Neural progenitor cell (in vitro differentiated cells): ENCODE results near the gene SH3GL2. TPM values are rescaled to one million over a fixed set of nuclear protein-coding genes. Genes with fewer than 3 reads are reported as not detected.
"Not testable (repeated sequence)": the region's sequence is repeated elsewhere in the genome, so short reads cannot be mapped to it uniquely, and the experiment has no call there.

Source experiments
- DNase-seq: peaks from one replicate; pipeline ENCODE4 v3.0.0-alpha.2; 2016; ENCODE audit warnings: low spot score
- H2AFZ ChIP-seq: fragments of 200-600 bp; sonication (generic); replicated peaks from 2 replicates; pipeline ENCODE4 v1.6.1; 2016; ENCODE audit warnings: antibody characterized with exemption
- H3F3A ChIP-seq: fragments of 200-600 bp; sonication (generic); 2 replicates; pipeline ENCODE4 v1.6.1; 2016; ENCODE audit warnings: antibody characterized with exemption, low read depth
- H3K27ac ChIP-seq: fragments of 200-600 bp; sonication (generic); 2 replicates; pipeline ENCODE4 v1.5.1; 2016; ENCODE audit warnings: mild to moderate bottlenecking
- H3K27me3 ChIP-seq: fragments of 200-600 bp; sonication (generic); 2 replicates; pipeline ENCODE4 v1.6.1; 2016; ENCODE audit warnings: mild to moderate bottlenecking, moderate library complexity
- H3K36me3 ChIP-seq: fragments of 200-600 bp; sonication (generic); 2 replicates; pipeline ENCODE4 v1.5.1; 2016
- H3K4me1 ChIP-seq: fragments of 200-600 bp; sonication (generic); 2 replicates; pipeline ENCODE4 v1.6.1; 2016; ENCODE audit warnings: mixed run types
- H3K4me2 ChIP-seq: fragments of 200-600 bp; sonication (generic); 2 replicates; pipeline ENCODE4 v1.6.1; 2016
- H3K4me3 ChIP-seq: fragments of 200-600 bp; sonication (generic); 2 replicates; pipeline ENCODE4 v1.5.1; 2016
- H3K79me2 ChIP-seq: fragments of 200-600 bp; sonication (generic); 2 replicates; pipeline ENCODE4 v1.6.1; 2016; ENCODE audit warnings: low read depth
- H3K9ac ChIP-seq: fragments of 200-600 bp; sonication (generic); 2 replicates; pipeline ENCODE4 v1.6.1; 2016
- H3K9me3 ChIP-seq: fragments of 200-600 bp; sonication (generic); 2 replicates; pipeline ENCODE4 v1.5.1; 2016; ENCODE audit warnings: low read depth
- H4K20me1 ChIP-seq: fragments of 200-600 bp; sonication (generic); 2 replicates; pipeline ENCODE4 v1.6.1; 2016; ENCODE audit warnings: low read depth
- H3K27ac Mint-ChIP-seq: 3 replicates; pipeline ENCODE4 v1.8.0; 2021; ENCODE audit warnings: mixed read lengths
- H3K27me3 Mint-ChIP-seq: 2 replicates; pipeline ENCODE4 v1.8.0; 2022; ENCODE audit warnings: low read depth, mild to moderate bottlenecking, inconsistent platforms, moderate library complexity, mixed read lengths; ENCODE audit not compliant: insufficient read depth
- H3K36me3 Mint-ChIP-seq: 3 replicates; pipeline ENCODE4 v1.8.0; 2021; ENCODE audit warnings: mixed read lengths
- H3K4me1 Mint-ChIP-seq: 3 replicates; pipeline ENCODE4 v1.8.0; 2021; ENCODE audit warnings: mixed read lengths
- H3K4me3 Mint-ChIP-seq: 3 replicates; pipeline ENCODE4 v1.8.0; 2021; ENCODE audit warnings: mild to moderate bottlenecking, moderate library complexity, mixed read lengths
- H3K9me3 Mint-ChIP-seq: 3 replicates; pipeline ENCODE4 v1.8.0; 2020; ENCODE audit warnings: mixed read lengths
- EZH2 ChIP-seq: fragments of 200-600 bp; sonication (generic); IDR thresholded peaks from 2 replicates; pipeline ENCODE4 v1.6.1; 2017; ENCODE audit warnings: antibody characterized with exemption, mild to moderate bottlenecking, moderate library complexity
- EZH2phosphoT487 ChIP-seq: fragments of 200-600 bp; sonication (generic); IDR thresholded peaks from 2 replicates; pipeline ENCODE4 v1.6.1; 2017; ENCODE audit warnings: antibody characterized with exemption
- total RNA-seq: library from RNA; depleted of rRNA; stranded (reverse); fragments of >200 nt; gene quantifications from 2 replicates; pipeline ENCODE4 v1.2.3, GENCODE V29; 2015; ENCODE audit warnings: low replicate concordance
- TF ChIP-seq, protein P1 (sequence below): fragments of 200-600 bp; sonication (generic); IDR thresholded peaks from 2 replicates; pipeline ENCODE4 v1.5.1; 2017; ENCODE audit warnings: antibody characterized with exemption, mild to moderate bottlenecking

SH3GL2 gene
- total RNA-seq, 1 donor from 2014 or later, result 1.6 TPM

DNA sequence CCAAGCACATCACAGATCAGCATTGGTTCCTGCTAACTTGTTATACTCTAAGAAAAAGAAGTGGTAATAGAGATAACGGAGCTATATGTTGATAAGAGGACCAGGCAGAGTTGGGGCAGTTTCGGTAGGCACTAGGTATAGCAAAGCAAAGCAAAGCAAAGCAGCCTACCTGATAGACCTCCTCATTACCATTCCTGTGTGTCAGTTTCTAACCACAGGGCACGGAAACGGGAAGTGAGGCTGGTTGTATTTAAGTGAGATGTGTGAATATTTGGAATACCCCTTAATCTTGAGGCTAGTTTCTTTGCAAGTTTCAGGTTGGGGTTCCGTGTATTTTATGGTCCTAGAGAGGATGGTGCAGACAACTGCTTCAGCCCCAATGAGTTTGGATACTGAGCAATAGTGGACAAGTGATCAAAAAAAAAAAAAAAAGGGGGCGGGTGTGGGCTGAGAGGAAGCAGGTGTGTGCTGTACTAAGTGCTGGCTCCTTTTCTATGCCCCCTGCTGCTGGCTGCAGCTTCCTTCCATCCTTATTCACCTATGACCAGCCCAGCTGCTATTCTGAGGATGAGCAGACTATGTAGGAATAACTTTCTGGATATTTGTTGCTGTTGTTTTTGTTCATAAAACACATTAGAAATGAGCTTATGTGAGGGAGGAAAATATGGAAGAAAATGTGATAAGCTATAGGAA lies 183.3 kb downstream of the SH3GL2 start:
- Histone ChIP-seq H3K27ac (no peak overlapping the region), H2AFZ (no peak overlapping the region), H3K36me3 (no peaks in the 10 kb centered on the region), H3F3A (no peaks in the 10 kb centered on the region), H4K20me1 (no peaks in the 10 kb centered on the region), H3K79me2 (no peaks in the 10 kb centered on the region), H3K9ac (no peak overlapping the region), H3K4me2 (no peak overlapping the region), H3K4me1 (no peaks in the 10 kb centered on the region), H3K9me3 (no peaks in the 10 kb centered on the region), H3K4me3 (no peak overlapping the region), H3K27me3 (no peaks in the 10 kb centered on the region)
- Mint-ChIP-seq H3K4me1 (peaks cover 3% of the 10 kb centered on the region), H3K27ac (no peak overlapping the region), H3K36me3 (no peaks in the 10 kb centered on the region), H3K27me3 (no peaks in the 10 kb centered on the region), H3K4me3 (no peak overlapping the region), H3K9me3 (no peaks in the 10 kb centered on the region)
- DNase-seq, result no peak
- no peak for TF ChIP-seq EZH2
- no peak for TF ChIP-seq EZH2phosphoT487
- TF ChIP-seq, protein P1, sequence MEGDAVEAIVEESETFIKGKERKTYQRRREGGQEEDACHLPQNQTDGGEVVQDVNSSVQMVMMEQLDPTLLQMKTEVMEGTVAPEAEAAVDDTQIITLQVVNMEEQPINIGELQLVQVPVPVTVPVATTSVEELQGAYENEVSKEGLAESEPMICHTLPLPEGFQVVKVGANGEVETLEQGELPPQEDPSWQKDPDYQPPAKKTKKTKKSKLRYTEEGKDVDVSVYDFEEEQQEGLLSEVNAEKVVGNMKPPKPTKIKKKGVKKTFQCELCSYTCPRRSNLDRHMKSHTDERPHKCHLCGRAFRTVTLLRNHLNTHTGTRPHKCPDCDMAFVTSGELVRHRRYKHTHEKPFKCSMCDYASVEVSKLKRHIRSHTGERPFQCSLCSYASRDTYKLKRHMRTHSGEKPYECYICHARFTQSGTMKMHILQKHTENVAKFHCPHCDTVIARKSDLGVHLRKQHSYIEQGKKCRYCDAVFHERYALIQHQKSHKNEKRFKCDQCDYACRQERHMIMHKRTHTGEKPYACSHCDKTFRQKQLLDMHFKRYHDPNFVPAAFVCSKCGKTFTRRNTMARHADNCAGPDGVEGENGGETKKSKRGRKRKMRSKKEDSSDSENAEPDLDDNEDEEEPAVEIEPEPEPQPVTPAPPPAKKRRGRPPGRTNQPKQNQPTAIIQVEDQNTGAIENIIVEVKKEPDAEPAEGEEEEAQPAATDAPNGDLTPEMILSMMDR, result no peak

DNA sequence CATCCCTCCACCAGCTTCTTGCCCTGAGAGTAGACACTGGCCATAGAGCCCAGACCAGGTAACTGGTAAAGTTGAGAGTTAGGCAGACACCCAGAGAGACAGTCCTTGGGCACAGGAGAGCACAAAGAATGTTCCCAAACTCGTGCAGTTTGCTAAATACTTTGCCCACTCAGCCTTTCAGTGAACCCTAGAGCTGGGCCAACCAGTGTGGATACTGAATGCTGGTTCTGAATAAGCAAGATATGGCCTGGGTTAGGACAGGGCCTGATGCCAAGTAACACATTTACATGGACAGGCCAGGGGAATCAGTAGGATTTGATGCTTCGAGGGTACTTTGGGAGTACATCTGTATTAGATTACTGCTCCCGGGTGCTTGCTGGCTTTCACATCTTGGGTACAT lies 185.4 kb downstream of the SH3GL2 start:
- no peak overlapping the region for H3K4me3 ChIP-seq
- Mint-ChIP-seq H3K4me1 (peaks cover 3% of the 10 kb centered on the region), H3K4me3 (no peak overlapping the region), H3K9me3 (no peaks in the 10 kb centered on the region), H3K27me3 (peaks cover 3% of the 10 kb centered on the region), H3K27ac (no peak overlapping the region), H3K36me3 (no peaks in the 10 kb centered on the region)
- TF ChIP-seq EZH2 (no peak), EZH2phosphoT487 (no peak)
- TF ChIP-seq, protein P1, result no peak
- no peaks in the 10 kb centered on the region for H3K27me3 ChIP-seq
- no peaks in the 10 kb centered on the region for H3F3A ChIP-seq
- DNase-seq, result no peak
- H3K4me2 ChIP-seq, result no peak overlapping the region
- no peak overlapping the region for H2AFZ ChIP-seq
- H4K20me1 ChIP-seq, result no peaks in the 10 kb centered on the region
- H3K9ac ChIP-seq, result no peak overlapping the region
- H3K27ac ChIP-seq, result no peak overlapping the region
- no peaks in the 10 kb centered on the region for H3K36me3 ChIP-seq
- H3K79me2 ChIP-seq, result no peaks in the 10 kb centered on the region
- H3K9me3 ChIP-seq, result no peaks in the 10 kb centered on the region
- H3K4me1 ChIP-seq, result no peaks in the 10 kb centered on the region

DNA sequence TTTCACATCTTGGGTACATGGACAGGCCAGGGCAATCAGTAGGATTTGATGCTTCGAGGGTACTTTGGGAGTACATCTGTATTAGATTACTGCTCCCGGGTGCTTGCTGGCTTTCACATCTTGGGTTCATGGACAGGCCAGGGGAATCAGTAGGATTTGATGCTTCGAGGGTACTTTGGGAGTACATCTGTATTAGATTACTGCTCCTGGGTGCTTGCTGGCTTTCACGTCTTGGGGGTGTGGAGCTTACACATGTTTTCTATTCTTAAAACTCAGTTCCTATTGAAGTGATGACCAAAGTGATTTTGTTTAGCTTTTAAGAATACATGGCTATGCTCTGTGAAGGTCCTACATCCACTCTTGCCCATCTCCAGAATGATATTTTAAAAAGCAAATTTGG lies 186.3 kb downstream of the SH3GL2 start:
- not testable (repeated sequence) for H3K27me3 Mint-ChIP-seq

DNA sequence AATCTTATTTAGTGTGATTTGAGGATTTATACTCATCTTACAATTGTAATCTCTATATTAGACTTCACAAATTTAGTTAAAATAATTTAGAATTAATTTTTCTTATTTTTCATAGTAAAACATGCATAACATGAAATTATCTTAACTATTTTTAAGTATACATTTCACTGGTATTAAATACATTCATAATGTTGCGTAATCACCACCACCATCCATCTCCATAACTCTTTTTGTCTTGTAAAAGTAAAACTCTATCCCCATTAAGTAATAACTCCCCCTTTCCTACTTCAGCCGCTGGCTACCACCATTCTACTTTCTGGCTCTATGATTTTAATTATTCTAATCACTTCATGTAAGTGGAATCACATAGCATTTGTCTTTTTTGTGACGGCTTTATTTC lies 193.4 kb downstream of the SH3GL2 start:
- TF ChIP-seq EZH2phosphoT487 (no peak), EZH2 (no peak)
- TF ChIP-seq, protein P1, result no peak

More for the DNA sequence above, 186.3 kb downstream of the SH3GL2 start:
- not testable (repeated sequence) for H3K4me3 Mint-ChIP-seq, H3F3A ChIP-seq, H2AFZ ChIP-seq, H4K20me1 ChIP-seq, H3K4me3 ChIP-seq, H3K9ac ChIP-seq, H3K27ac Mint-ChIP-seq, H3K27ac ChIP-seq, H3K27me3 ChIP-seq, H3K4me1 ChIP-seq, DNase-seq, H3K9me3 Mint-ChIP-seq, H3K36me3 ChIP-seq, H3K4me1 Mint-ChIP-seq, H3K36me3 Mint-ChIP-seq, H3K79me2 ChIP-seq, H3K4me2 ChIP-seq, H3K9me3 ChIP-seq

More for the DNA sequence above, 193.4 kb downstream of the SH3GL2 start:
- no peak overlapping the region for H2AFZ ChIP-seq
- no peak overlapping the region for H3K27ac ChIP-seq
- no peaks in the 10 kb centered on the region for H3K36me3 ChIP-seq
- peaks cover 3% of the 10 kb centered on the region for H3K27me3 Mint-ChIP-seq
- H3K4me3 Mint-ChIP-seq, result no peak overlapping the region
- no peak overlapping the region for H3K4me3 ChIP-seq
- H3K27me3 ChIP-seq, result no peaks in the 10 kb centered on the region
- H4K20me1 ChIP-seq, result no peaks in the 10 kb centered on the region
- no peak overlapping the region for H3K27ac Mint-ChIP-seq
- H3K9me3 Mint-ChIP-seq, result no peaks in the 10 kb centered on the region
- no peaks in the 10 kb centered on the region for H3K79me2 ChIP-seq
- no peaks in the 10 kb centered on the region for H3F3A ChIP-seq
- no peak overlapping the region for H3K9ac ChIP-seq
- H3K4me1 ChIP-seq, result no peaks in the 10 kb centered on the region
- H3K4me1 Mint-ChIP-seq, result no peaks in the 10 kb centered on the region
- no peaks in the 10 kb centered on the region for H3K36me3 Mint-ChIP-seq
- H3K9me3 ChIP-seq, result no peaks in the 10 kb centered on the region
- H3K4me2 ChIP-seq, result no peak overlapping the region
- no peak for DNase-seq
